NCI-H82 treated with DMSO at 0.1 percent for 48 hours (cell line): ENCODE measurements around the gene CYFIP2.

ENCODE experiments used
- DNase-seq: peaks from one replicate; lab custom pipeline; 2025; ENCODE audit not compliant: unreplicated experiment; lab: John Stamatoyannopoulos, UW

Gene CYFIP2

DNA sequence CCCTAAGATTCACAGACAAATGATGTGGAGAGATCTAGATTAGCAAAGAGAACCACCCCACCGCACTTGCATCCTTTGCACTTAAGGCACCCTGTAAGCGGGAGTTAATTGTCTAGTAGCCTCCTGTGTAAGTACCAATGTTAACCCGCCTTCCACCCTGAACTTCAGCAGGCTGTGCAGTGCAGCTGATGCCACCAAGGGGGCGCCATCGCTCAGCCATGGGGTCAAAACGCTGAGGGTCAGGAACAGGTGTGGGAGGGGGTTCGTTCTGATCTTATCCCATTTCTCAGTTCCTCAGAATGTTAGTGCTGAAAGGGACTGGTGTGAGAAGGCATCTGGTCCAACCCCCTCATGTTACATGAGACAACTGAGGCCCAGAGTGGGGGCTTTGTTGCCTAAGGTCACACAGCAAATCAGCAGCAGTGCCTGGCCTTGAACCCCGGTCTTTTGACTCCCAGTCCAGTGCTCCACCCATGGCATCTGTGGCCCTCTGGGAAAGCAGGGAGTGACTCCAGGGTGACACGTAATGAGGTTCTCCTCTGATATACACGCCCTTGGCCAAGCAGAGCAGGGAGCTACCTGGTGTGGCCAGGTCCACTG is 57.3 kb downstream of the CYFIP2 start:
- no peak for DNase-seq

DNA sequence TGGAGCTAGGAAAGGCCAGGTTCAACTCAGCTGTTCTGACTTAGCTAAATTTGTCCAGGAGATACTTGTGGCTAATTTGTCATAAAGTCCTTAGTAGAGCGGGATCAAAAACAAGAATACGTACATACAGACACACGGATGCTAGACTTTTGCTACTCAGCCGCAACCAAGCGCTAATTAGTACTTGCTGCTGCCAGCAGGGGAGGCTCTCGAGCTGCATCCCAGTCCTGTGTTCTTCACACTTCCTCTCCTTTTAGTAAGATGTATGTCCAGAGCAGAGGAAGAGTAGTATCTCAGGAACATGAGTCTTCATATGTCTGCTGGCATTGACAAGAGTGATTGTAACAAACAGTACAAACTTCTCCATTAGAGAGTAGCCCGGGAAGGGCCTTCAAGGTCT is 58.3 kb downstream of the CYFIP2 start:
- no peak for DNase-seq

DNA sequence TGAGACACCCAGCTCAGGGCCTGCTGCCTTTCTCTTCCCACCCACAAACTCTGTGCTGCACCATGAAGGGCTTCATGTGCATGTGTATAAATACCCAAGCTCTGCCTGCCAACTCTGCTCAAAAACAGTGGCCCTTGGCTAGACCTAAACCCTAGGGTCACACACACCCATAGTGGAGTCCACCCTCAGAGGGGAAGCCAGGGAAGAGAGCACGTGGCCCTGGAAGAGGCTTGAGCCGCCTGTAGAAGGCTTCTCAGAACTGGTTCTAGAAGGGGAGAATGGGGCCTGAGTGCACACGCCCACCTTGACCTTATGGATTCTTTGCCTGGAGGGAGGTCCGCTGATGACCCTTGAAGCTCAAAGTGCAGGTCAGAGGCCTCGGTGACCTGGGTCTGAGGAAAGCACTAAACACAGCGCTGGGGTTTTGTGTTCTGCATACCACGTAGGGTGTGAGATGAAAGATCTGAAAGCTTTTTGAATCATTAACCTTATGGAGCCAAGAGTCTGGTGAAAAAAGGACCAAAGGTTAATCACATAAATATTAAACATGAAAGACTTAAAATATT is 60.6 kb downstream of the CYFIP2 start:
- no peak for DNase-seq

DNA sequence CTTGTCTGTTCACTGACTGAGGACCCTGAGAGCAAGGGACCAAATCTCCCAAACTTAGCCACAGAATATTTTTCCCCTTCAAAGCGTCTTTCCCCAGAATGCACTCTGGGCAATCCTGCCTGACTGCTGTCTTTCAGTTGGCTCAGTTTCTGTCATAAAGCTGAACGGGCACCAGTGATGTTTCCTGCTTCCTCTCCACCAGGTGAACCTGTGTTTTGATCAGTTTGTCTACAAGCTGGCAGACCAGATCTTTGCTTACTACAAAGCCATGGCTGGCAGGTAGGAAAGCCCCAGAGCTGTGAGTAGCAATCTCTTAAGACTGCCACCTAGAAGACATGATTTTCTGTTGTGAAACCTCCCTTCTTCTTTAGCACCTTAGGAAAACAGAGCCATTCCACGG is 61.8 kb downstream of the CYFIP2 start:
- no peak for DNase-seq

DNA sequence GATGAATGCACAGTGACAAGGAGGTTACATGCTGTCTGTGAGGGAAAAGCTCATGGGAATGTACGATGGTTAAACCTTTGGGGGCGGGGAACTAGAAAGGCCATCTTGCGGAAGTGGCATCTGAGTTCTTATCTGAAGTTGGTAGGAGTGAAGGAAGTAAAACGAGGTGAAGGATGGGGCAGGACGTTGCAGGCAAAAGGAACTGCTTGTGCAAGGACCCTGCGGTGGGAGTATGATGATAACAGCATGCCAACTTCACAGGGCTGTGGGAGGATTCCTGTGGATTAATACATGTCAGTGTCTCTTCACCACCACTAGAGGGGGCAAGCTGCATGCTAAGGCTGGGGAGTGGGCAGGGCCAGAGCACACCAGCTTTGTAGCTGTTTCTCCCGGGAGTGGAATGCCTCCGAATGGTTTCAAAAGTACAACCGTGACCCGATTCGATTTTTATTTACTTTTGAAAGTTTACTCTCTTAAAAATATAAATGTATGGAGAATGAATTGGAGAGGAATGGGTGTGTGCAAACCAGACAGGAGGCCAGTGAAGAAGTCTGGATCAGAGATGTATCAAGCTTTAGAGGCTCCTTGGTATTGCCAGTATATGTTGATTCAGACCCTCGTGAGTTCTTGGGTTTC is 62.5 kb downstream of the CYFIP2 start:
- DNase-seq: peak; percentile 22

DNA sequence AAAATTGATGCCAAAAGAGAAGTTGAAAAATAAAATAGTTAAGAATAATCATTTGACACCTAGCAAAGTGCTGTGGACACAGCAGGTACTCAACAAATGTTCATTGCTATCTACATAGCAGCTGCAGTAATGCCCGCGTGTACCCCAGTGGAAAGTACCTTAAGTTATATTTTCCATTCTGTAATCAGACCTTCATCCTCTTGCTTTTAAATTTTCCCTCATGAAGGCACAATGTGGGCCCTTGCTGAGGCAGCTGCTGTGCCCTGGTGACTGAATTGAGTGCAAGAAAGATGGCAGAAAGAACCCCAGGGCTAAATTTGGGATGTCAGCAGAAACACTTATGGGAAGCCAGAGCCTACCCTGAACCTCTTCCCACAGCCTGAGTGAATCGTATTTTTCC is 65.9 kb downstream of the CYFIP2 start:
- DNase-seq: no peak

DNA sequence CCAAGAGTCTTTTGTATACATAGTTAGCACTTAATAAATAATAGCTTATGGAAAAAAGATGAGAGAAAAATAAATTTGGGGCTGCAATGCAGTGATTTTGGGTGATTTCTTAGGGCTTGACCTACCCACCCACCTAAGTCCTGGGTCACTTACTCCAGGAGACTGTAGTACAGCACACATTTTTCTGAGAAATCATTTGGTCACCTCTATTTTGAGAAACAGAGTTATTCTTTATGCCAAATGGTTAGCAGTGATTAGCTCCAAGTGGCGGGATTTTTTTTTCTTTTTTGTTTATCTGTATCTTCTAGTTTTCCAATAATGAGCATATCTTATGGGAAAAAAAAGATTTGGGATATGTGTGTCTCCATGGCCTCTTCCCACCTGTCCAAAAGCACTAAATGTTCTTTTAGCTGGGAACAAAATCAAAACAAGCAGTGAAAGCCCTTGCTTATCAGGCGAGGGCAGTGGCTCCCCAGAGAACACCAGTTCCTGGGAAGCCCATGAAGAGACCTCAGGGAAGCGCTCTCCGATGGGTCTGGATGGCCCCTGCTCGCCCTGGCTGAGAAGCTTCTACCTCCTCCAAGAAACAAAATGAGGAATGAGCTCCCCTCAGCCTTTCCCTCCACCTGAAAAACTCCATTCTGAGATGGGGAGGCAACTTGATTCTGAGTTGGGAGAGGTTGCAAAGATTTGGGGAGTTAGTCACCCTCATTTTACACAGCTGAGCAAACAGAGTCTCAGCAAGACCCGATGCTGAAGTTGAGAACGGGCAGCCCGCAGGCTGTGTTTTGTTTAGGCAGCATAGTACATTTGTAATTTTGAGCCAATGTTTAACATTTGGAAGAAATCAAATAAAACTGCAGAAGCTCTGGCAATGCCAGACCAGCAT is 69.9 kb downstream of the CYFIP2 start:
- no peak for DNase-seq

DNA sequence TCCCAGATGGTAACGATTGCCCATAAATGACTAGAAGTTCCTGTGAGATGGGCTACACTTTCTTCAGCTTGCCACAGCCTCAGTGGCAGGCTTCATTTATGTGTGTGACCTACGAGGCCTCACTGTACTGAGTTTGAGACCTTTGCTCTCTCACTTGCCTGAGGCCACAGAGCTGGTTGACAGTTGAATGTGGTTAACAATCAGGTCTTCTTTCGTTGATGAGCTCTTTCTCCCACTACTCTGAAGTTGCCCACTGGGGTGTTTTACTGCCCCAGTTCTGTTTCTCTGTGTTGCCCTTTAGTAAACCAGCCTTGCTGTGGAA is 70.5 kb downstream of the CYFIP2 start:
- no peak for DNase-seq

DNA sequence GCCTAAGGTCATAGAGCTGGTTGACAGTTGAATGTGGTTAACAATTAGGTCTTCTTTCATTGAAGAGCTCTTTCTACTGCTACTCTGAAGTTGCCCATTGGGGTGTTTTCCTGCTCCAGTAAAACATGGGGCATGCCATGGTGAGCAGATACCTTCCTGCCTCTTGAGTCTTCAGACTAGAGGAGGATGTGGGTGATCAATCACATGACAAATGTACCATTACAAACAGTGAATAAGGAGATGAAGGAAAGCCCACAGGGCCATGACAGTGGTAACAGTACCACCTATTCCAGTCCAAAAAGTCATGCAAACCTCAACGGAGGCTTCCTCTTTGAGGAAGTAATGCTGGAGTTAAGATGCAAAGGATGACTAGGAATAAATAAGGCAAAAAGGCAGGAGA is 73.5 kb downstream of the CYFIP2 start:
- DNase-seq: no peak

DNA sequence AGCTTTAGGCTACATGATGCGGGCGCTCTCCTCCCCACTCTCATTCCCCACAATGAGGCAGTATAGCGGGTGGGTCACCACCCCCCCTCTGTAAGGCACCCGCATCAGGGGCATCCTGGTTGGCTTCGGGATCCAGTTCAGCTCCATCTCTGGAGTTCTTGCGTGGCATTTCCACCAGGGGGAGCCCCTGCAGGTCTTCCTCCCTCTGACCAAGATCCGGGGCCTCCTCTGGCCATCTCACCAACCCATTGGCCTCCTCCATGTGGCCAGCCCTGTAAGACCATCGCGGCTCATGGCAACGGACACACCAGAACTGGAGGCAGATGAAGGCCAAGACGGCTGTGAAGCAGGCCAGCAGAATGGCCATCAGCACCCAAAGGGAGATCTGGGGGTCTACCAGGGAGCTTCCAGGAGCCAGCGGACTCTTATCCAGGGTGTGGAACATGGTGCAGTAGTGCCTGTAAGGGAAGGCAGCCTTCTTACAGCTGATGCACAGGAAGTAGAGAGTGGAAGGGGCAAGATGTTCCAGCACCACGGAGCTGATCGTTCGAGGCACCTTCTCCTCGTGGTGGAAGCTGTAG is 77.0 kb downstream of the CYFIP2 start:
- DNase-seq: no peak

DNA sequence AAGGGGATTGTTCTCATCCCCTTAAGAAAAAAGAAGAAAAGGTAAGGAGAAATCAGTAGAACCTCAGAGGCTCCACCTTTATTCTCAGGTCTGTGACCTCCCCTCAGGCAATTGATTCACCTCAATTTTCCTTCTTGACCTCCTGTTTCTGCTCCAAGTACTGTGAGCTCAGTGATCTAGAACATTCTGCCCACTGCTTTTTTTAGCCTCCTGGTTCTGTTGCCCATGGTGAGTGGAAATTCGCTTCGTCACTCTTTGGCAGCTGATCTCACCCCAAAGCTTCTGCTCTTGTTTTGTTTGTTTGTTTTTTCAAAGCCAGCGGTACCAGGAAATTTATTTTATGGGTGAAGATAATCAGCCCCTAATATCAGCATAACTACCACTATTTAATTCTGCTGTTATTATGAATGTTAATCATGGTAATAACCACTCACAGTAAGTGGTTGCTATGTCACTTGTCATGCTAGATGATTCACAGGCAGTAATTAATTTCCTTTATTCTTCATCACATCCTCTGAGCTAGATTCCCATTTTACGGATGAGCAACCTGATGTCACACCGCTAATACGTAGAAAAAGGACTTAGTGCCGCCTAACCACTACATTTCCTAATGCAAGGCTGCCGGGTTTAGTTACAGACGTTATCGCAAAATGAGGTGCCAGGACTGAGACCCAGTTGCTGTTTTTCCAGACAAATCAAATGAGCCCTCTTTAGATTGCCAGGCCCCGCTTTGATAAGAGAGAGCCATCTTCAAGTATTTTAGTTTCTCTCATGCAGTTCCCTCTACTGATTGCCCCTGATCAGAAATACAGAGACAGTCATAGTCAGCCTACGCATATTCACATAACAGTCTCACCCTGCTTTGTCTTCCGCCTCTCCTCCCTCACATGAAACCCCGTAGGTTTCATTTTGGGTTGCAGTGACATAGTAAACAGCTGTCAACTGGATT is 78.2 kb downstream of the CYFIP2 start:
- no peak for DNase-seq

DNA sequence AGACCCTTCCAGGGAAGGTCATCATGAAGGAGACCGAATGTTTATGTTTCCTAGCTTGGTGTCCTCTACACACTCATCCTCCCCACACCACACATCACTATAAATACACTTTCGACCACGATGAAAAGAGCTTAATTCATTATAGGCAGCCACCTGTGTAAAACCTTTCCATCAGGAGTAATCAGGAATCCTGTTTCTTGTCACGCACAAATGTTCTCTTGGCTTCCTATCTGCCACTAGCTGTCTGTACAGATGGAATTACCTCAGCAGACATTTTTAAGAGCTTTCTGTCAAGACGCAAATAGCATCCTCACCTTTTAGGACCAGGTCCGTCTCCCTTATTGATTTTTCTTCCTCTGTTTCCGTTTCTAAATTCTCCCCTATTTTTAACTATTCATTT is 79.1 kb downstream of the CYFIP2 start:
- no peak for DNase-seq

DNA sequence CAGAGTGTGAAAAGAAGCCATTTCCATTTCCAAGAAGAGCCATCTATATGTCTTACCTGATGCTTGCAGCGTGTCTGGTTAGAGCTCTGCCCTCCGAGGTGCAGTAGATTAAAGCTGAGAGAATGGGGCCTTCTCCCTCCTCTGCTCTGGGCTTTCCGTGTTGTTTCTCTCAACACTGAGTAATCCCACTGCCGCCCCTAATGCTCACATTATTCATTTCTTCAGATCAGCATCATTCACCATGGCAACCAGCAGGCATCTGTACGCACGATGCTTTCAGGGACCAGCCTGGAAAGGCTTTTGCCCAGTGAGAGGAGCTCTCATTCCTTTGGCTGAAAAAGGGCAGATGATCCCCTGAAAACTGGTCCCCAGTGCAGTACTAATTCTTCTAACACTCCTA is 79.6 kb downstream of the CYFIP2 start:
- no peak for DNase-seq

DNA sequence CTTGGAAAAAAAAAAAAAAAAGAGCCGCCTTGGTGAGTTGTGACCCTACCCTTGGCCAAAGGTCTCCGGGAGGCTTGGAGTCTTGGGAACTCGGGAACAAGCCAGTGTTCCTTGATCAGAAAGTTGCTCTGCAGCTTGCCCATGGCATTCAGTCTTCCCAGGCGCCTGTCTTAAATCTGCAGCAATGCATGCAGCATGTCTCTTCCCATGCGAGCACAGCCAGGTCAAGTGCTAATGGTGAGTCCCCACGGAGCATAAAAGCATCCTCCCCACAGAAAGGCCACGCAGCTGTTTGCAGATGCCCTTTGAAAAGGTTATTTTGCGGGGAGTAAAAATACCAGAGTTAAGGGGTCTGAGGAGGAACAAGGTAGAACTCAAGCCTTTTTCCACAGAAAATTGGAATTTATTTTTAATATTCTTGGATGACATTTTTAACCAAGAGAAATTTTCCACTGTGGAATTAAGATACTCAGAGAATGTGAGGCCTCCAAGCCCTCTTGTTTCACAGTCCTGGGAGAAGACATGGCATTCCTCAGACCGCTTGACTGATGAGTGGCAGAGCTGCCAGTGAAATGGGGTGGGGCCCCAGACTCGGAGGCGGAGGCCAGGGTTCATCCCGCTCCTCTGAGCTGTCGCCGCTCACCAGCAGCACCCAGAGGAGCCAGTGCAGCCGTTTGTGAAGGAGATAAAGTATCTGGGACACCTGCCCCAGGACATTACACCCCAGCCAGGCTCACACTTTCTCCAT is 81.6 kb downstream of the CYFIP2 start:
- no peak for DNase-seq

DNA sequence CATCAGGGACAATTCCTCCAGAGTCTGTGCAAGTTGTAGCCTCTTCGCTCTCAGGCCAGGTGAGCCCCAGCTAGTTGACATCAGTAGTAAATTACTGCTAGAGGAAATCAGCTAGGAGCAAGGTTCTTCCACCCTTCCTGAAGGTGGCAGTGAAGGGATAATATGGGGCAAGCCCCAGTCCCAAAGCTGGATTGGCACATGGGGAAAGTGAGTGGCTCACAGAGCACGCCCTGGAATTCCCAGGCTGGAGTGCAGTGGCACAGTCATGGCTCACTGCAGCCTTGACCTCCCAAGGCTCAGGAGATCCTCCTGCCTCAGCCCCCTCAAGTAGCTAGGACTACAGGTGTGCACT is 82.1 kb downstream of the CYFIP2 start:
- no peak for DNase-seq

DNA sequence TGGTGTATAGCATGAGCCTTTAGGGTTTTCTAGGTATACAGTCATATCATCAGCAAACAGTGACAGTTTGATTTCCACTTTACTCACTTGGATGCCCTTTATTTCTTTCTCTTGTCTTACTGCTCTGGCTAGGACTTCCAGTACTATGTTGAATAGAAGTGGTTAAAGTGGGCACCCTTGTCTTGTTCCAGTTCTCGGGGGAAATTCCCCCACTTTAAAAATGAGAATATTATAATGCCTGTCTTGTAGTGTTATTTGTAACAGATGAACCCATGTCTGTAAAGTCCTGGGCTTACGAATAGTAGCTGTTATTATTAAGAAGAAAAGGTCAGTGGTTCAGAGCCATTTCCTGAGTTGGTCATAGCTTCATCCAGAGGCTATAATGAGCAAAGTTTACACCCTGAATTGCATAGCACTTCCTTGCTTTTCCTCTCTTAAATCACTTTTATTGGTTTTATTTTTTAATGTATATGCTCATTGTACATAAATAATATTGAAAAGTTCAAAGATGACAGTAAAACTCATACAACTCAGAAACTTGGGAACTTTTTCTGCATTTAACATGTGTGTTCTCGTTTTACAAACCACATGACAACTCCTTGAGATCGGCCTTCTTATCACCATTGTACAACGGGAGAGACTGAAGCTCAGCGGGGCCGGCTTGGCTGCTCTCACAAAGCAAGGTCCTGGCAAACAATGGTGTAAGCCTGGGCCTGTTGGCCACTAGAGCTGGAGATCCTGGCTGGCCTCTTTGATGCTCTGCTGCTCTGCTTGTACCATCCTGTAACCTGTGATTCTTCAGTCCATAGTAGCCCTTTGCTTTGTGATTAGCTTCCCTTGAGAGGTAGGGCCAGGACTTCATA is 85.2 kb downstream of the CYFIP2 start:
- no peak for DNase-seq

DNA sequence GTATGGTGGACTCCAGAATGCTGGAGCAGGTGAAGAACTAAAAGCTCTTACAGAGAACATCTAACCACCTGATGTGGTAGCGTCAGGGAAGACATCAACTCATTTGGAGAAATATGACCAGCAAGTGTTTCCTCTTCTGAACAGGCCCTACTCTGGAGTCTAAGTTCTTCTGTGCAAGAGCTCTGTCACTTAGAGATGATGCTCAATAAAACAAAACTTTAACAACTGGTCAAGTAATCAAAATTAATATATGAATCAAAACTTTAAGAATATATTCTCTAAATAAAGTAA is 85.8 kb downstream of the CYFIP2 start:
- no peak for DNase-seq

DNA sequence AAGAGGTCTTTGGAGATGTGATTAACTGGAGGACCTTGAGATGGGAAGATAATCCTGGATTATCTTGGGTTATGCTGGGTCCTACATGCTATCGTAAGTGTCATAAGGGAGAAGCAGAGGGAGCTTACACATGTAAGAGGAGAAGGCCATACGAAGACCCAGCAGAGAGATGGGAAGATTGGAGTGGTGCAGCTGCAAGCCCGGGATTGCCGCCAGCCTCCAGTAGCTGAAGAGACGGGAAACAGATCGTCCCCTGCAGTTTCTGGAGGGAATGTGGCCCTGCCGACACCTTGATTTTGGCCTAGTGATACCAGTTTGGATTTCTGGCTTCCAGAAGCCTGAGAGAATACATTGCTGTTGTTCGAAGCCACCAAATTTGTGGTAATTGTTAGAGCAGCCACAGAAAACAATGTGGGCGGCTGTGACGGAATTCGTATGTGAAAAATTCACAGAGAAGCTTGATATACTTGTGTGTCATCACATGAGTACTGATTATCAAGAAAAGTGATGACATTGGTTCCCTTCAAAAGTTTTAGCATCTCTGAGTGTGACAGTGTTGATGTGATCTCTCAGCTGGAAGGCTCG is 86.9 kb downstream of the CYFIP2 start:
- DNase-seq: peak; percentile 29

DNA sequence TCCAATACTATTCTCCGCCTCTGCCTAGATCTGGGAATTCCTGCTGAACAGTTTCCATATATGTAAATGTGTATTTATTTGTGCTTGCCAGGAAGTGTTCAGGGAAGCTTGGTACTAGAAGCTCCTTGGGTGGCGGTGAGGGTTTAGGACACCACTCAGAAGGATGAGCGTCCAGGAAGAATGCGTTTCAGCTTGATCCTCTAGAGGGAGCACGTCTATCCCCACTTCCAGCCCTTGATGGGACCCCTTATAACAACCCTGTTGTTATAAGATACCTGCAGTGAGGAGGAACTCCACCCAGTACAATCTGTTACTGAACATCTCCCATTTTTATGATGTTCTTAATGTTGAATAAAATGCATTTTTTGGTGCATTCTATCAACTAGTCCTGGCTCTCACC is 88.9 kb downstream of the CYFIP2 start:
- DNase-seq: no peak
